Stimulated activated CD4-positive, alpha-beta T cell treated with anti-CD3 and anti-CD28 coated beads, Interleukin-1b, Interleukin-23, amount 100 ng/mL, for 4 hours (primary cell): ENCODE data around the gene MDC1.
A peak's percentile ranks its signal among the peaks of the same experiment; 100 is the strongest.
"Not testable (repeated sequence)": the region's sequence is repeated elsewhere in the genome, so short reads cannot be mapped to it uniquely, and the experiment has no call there.

Experiments used
- DNase-seq, 2 donors: peaks; one replicate each; pipeline ENCODE4 v3.0.0-alpha.2; 2020; ENCODE audit warnings: low read depth in 2 of 2

MDC1 gene

GRCh38 chr6:30723843-30724741 lies 7.0 kb upstream of the MDC1 start:
- not testable (repeated sequence) for DNase-seq

GRCh38 chr6:30723159-30723842 lies 6.2 kb upstream of the MDC1 start:
- DNase-seq: not testable (repeated sequence)

- peak; percentile 81 to 89 for DNase-seq
Measured at GRCh38 chr6:30722280-30723112, 5.4 kb upstream of the MDC1 start.

GRCh38 chr6:30722025-30722279 lies 4.9 kb upstream of the MDC1 start:
- not testable (repeated sequence) for DNase-seq

GRCh38 chr6:30721198-30722024 lies 4.3 kb upstream of the MDC1 start:
- DNase-seq: peak; percentile 98 to 99

- peak; percentile 38 to 61 for DNase-seq
Measured at GRCh38 chr6:30720738-30721197, 3.7 kb upstream of the MDC1 start.

GRCh38 chr6:30719791-30720737 lies 3.0 kb upstream of the MDC1 start, which contains the start of gene TUBB:
TUBB (plus strand) TSS chr6:30720352; CDS start chr6:30720507, 155 bp downstream.
- peak; percentile 90 to 91 for DNase-seq

GRCh38 chr6:30719356-30719755 lies 2.3 kb upstream of the MDC1 start:
- no peak for DNase-seq

GRCh38 chr6:30717845-30718720 lies 1.0 kb upstream of the MDC1 start:
- not testable (repeated sequence) for DNase-seq

GRCh38 chr6:30716879-30717128 lies 277 bp downstream of the MDC1 start:
- DNase-seq: no peak

- no peak for DNase-seq
Measured at GRCh38 chr6:30714263-30714662, 2.8 kb downstream of the MDC1 start.

GRCh38 chr6:30712441-30712945 lies 4.6 kb downstream of the MDC1 start:
- no peak for DNase-seq

GRCh38 chr6:30711758-30712380 lies 5.2 kb downstream of the MDC1 start:
- DNase-seq: no peak

GRCh38 chr6:30709101-30709868 lies 7.8 kb downstream of the MDC1 start:
- DNase-seq: no peak

GRCh38 chr6:30707281-30707850 lies 9.7 kb downstream of the MDC1 start:
- DNase-seq: no peak

- DNase-seq: no peak
Measured at GRCh38 chr6:30705620-30706019, 11.5 kb downstream of the MDC1 start.

GRCh38 chr6:30703821-30704220 lies 13.3 kb downstream of the MDC1 start:
- DNase-seq: no peak

- no peak for DNase-seq
Measured at GRCh38 chr6:30703011-30703410, 14.1 kb downstream of the MDC1 start.
